ENCODE results near the gene CD74. TPM values are rescaled to one million over a fixed set of nuclear protein-coding genes. Genes with fewer than 3 reads are reported as not detected.

The CD74 gene
- total and polyA plus RNA-seq, 2 of the 8 experiments (the other 6 are each of a cell fraction or from before 2014, with no cell fraction given), result 45.9 to 61.0 TPM

DNA sequence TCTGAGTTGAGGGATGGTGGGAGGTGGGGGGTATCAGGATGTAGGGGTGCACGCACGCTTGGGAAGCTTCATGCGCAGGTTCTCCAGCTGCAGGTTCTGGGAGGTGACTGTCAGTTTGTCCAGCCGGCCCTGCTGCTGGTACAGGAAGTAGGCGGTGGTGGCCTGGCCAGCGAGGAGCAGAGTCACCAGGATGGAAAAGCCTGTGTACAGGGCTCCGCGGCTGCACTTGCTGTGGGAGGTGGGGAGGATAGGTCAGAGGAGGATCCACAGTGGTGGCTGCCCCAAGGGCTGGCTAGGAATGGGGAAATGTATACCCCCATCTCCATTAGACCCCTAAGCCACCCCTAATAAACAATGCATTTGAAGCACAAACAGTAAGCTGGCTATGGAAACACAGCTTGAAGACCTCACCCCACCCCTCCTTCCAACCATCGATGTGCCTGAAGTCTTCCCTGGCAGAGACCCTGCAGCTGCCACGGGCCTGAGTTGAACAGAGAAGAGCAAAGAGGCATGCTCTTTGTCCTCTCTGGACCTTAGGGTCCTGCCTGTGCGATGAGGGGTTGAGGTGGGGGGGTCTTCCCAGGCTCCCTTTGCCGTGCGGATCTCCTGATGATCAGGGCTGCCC lies 5.5 kb downstream of the CD74 start:
- Histone ChIP-seq H2BK120ac (replicated peaks; ENCODE audit: low read depth, low read length) (no peak overlapping the region), H4K8ac (ENCODE audit: extremely low read depth, insufficient read depth, low read length) (no peak overlapping the region), H2AFZ (ENCODE audit: low read length) (no peak overlapping the region), H2BK5ac (ENCODE audit: low read depth, low read length) (no peak overlapping the region), H2BK15ac (ENCODE audit: low read length) (no peak overlapping the region), H3K18ac (ENCODE audit: extremely low read depth, low read length) (no peak overlapping the region), H2BK12ac (ENCODE audit: low read depth, low read length) (no peak overlapping the region), H3K4me1 (replicated peaks in 1 of 4; ENCODE audit: control insufficient read depth in 3 of 4, insufficient read depth in 4 of 4, low read length in 3 of 4) (peaks cover 6 to 15% (median 10%) of the 10 kb centered on the region in 4 experiments), H3K79me2 (ENCODE audit: control insufficient read depth in 1 of 2, insufficient read depth in 2 of 2, low read length in 2 of 2) (no peaks in the 10 kb centered on the region), H3K23me2 (ENCODE audit: low read depth, low read length) (peaks cover 3% of the 10 kb centered on the region), H3K79me1 (ENCODE audit: low read depth, low read length) (no peaks in the 10 kb centered on the region), H3K14ac (ENCODE audit: insufficient read length) (no peak overlapping the region), H3K4me3 (ENCODE audit: extremely low read depth in 1 of 4, insufficient read depth in 2 of 4, low read depth in 3 of 4, low read length in 4 of 4) (no peak overlapping the region), H2AK5ac (ENCODE audit: low read depth, low read length) (no peak overlapping the region), H3K36me3 (ENCODE audit: control insufficient read depth in 2 of 4, insufficient read depth in 4 of 4, low read length in 3 of 4) (peaks cover 0 to 10% (median 7%) of the 10 kb centered on the region in 4 experiments; a peak in 5 of 8 replicates), H4K20me1 (replicated peaks in 1 of 2; ENCODE audit: control insufficient read depth in 1 of 2, insufficient read depth in 2 of 2, low read length in 2 of 2) (peaks cover 0 to 4% of the 10 kb centered on the region in 2 experiments), H3K27me3 (replicated peaks in 1 of 4; ENCODE audit: control insufficient read depth in 3 of 4, extremely low read depth in 1 of 4, insufficient read depth in 3 of 4, low read length in 3 of 4) (no peaks in the 10 kb centered on the region), H3K4me2 (ENCODE audit: insufficient read depth in 1 of 2, low read depth in 2 of 2, low read length in 2 of 2) (no peak overlapping the region), H3K23ac (ENCODE audit: insufficient read length) (no peak overlapping the region), H3K4ac (replicated peaks; ENCODE audit: insufficient read length, low read depth, low read length) (no peak overlapping the region), H3K56ac (replicated peaks; ENCODE audit: insufficient read length, low read depth, low read length) (no peak overlapping the region), H4K91ac (replicated peaks; ENCODE audit: insufficient read length, low read length) (no peak overlapping the region), H2BK20ac (ENCODE audit: low read length) (no peak overlapping the region), H3K27ac (ENCODE audit: low read depth, low read length) (no peak overlapping the region), H3K9ac (replicated peaks in 1 of 4; ENCODE audit: extremely low read depth in 1 of 4, low read depth in 3 of 4, low read length in 3 of 4) (no peak overlapping the region), H3K9me3 (ENCODE audit: insufficient read depth in 2 of 2, low read depth in 1 of 2, low read length in 1 of 2) (no peaks in the 10 kb centered on the region), H4K5ac (ENCODE audit: insufficient read length, low read depth, low read length) (no peak overlapping the region)
- WGBS, 2 experiments (ENCODE audit: extremely low coverage in 1 of 2, insufficient coverage in 1 of 2, insufficient read length in 1 of 2, insufficient replicate concordance in 2 of 2, low coverage in 1 of 2, low lambda C conversion rate in 2 of 2, missing lambda C conversion rate in 1 of 2), result 91% methylated on average over 12 of the region's 13 CpGs; no CpG with 5 or more reads in 1 of the 2 experiments
- POLR2A ChIA-PET (ENCODE audit: partially characterized antibody), result interaction anchor here (1.1 to 19.1 kb wide), 4 partner anchors 9 to 37 kb away, joined by 3 to 455 read pairs (median 18); partner anchors contain the start of gene TCOF1
- CTCF ChIA-PET (ENCODE audit: partially characterized antibody), result interaction anchor here (4.9 to 16.9 kb wide), 3 partner anchors 12 to 29 kb away, joined by 38 to 274 read pairs (median 245); no protein-coding TSS in a partner anchor
- DNase-seq (ENCODE audit: low read depth in 1 of 2, low spot score in 2 of 2), result no peak
- no peak for FAIRE-seq
- TF ChIP-seq EGR1 (IDR thresholded peaks at IDR 0.05; ENCODE audit: borderline replicate concordance, low read depth, low read length) (no peak), YY1 (IDR thresholded peaks at IDR 0.05; ENCODE audit: low read depth, low read length) (no peak), SP2 (IDR thresholded peaks at IDR 0.05; ENCODE audit: low read length) (no peak), ZNF274 (IDR thresholded peaks at IDR 0.05; ENCODE audit: borderline replicate concordance, extremely low read depth, low read length) (no peak), EZH2 (IDR thresholded peaks at IDR 0.05; ENCODE audit: low read depth, low read length, severe bottlenecking) (no peak), CEBPB (IDR thresholded peaks at IDR 0.05; ENCODE audit: low read depth, low read length) (no peak), RNF2 (IDR thresholded peaks at IDR 0.05; ENCODE audit: borderline replicate concordance, low read depth, low read length, missing control alignments, poor library complexity, severe bottlenecking) (no peak)
- TF ChIP-seq, protein P1, sequence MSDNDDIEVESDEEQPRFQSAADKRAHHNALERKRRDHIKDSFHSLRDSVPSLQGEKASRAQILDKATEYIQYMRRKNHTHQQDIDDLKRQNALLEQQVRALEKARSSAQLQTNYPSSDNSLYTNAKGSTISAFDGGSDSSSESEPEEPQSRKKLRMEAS (IDR thresholded peaks at IDR 0.05), result no peak
- TF ChIP-seq, protein P2, sequence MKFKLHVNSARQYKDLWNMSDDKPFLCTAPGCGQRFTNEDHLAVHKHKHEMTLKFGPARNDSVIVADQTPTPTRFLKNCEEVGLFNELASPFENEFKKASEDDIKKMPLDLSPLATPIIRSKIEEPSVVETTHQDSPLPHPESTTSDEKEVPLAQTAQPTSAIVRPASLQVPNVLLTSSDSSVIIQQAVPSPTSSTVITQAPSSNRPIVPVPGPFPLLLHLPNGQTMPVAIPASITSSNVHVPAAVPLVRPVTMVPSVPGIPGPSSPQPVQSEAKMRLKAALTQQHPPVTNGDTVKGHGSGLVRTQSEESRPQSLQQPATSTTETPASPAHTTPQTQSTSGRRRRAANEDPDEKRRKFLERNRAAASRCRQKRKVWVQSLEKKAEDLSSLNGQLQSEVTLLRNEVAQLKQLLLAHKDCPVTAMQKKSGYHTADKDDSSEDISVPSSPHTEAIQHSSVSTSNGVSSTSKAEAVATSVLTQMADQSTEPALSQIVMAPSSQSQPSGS (IDR thresholded peaks at IDR 0.05; ENCODE audit: low read length), result no peak
- TF ChIP-seq, protein P3, sequence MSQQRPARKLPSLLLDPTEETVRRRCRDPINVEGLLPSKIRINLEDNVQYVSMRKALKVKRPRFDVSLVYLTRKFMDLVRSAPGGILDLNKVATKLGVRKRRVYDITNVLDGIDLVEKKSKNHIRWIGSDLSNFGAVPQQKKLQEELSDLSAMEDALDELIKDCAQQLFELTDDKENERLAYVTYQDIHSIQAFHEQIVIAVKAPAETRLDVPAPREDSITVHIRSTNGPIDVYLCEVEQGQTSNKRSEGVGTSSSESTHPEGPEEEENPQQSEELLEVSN (IDR thresholded peaks at IDR 0.05), result no peak
